Measurements from ENCODE around the gene TSPAN5. TPM values are rescaled to one million over a fixed set of nuclear protein-coding genes. Genes with fewer than 3 reads are reported as not detected.

The TSPAN5 gene
- total RNA-seq, 1 experiment from 2014 or later: 18.5 TPM

GRCh38 chr4:98599617-98600205 is 58.7 kb downstream of the TSPAN5 start:
- Mint-ChIP-seq H3K4me3 (ENCODE audit: unreplicated experiment) (no peak overlapping the region), H3K9me3 (ENCODE audit: unreplicated experiment) (peaks cover 14% of the 10 kb centered on the region), H3K4me1 (ENCODE audit: insufficient read depth, unreplicated experiment) (peaks cover 7% of the 10 kb centered on the region), H3K27ac (ENCODE audit: low read depth, unreplicated experiment) (no peak overlapping the region), H3K36me3 (ENCODE audit: insufficient read depth, unreplicated experiment) (no peaks in the 10 kb centered on the region), H3K27me3 (ENCODE audit: insufficient read depth, unreplicated experiment) (no peaks in the 10 kb centered on the region)
- intact Hi-C loops (cut with micrococcal nuclease): no loop called here
- TF ChIP-seq CTCF (IDR thresholded peaks at IDR 0.05; ENCODE audit: unreplicated experiment): no peak
- no peak for DNase-seq (ENCODE audit: unreplicated experiment)
- CTCF ChIA-PET: no interaction called here
- POLR2A ChIA-PET: no interaction called here
- BruUV-seq (replicated peaks): no TSS peak

- TF ChIP-seq CTCF (IDR thresholded peaks at IDR 0.05; ENCODE audit: unreplicated experiment): no peak
- Mint-ChIP-seq H3K27me3 (ENCODE audit: insufficient read depth, unreplicated experiment) (no peaks in the 10 kb centered on the region), H3K9me3 (ENCODE audit: unreplicated experiment) (no peaks in the 10 kb centered on the region), H3K27ac (ENCODE audit: low read depth, unreplicated experiment) (no peak overlapping the region), H3K36me3 (ENCODE audit: insufficient read depth, unreplicated experiment) (no peaks in the 10 kb centered on the region), H3K4me3 (ENCODE audit: unreplicated experiment) (no peak overlapping the region), H3K4me1 (ENCODE audit: insufficient read depth, unreplicated experiment) (peaks cover 7% of the 10 kb centered on the region)
- DNase-seq (ENCODE audit: unreplicated experiment): no peak
- intact Hi-C loops (cut with micrococcal nuclease): no loop called here
- no TSS peak for BruUV-seq (replicated peaks)
- ChIA-PET POLR2A (no interaction called here), CTCF (no interaction called here)
Observed at GRCh38 chr4:98586962-98587354, 71.5 kb downstream of the TSPAN5 start.

- Mint-ChIP-seq H3K27ac (ENCODE audit: low read depth, unreplicated experiment) (no peak overlapping the region), H3K4me3 (ENCODE audit: unreplicated experiment) (no peak overlapping the region), H3K36me3 (ENCODE audit: insufficient read depth, unreplicated experiment) (no peaks in the 10 kb centered on the region), H3K9me3 (ENCODE audit: unreplicated experiment) (no peaks in the 10 kb centered on the region), H3K4me1 (ENCODE audit: insufficient read depth, unreplicated experiment) (peaks cover 7% of the 10 kb centered on the region), H3K27me3 (ENCODE audit: insufficient read depth, unreplicated experiment) (no peaks in the 10 kb centered on the region)
- intact Hi-C loops (cut with micrococcal nuclease): no loop called here
- POLR2A ChIA-PET: no interaction called here
- DNase-seq (ENCODE audit: unreplicated experiment): no peak
- BruUV-seq (replicated peaks): no TSS peak
- CTCF ChIA-PET: no interaction called here
- TF ChIP-seq CTCF (IDR thresholded peaks at IDR 0.05; ENCODE audit: unreplicated experiment): no peak
Observed at GRCh38 chr4:98586291-98586961, 72.0 kb downstream of the TSPAN5 start.

GRCh38 chr4:98585596-98585995 is 72.8 kb downstream of the TSPAN5 start:
- CTCF ChIA-PET: no interaction called here
- H3K27ac Mint-ChIP-seq (ENCODE audit: low read depth, unreplicated experiment): no peak overlapping the region
- no peaks in the 10 kb centered on the region for H3K9me3 Mint-ChIP-seq (ENCODE audit: unreplicated experiment)
- POLR2A ChIA-PET: no interaction called here
- DNase-seq (ENCODE audit: unreplicated experiment): no peak
- BruUV-seq (replicated peaks): no TSS peak
- H3K4me3 Mint-ChIP-seq (ENCODE audit: unreplicated experiment): no peak overlapping the region
- H3K4me1 Mint-ChIP-seq (ENCODE audit: insufficient read depth, unreplicated experiment): peaks cover 7% of the 10 kb centered on the region
- no peak for TF ChIP-seq CTCF (IDR thresholded peaks at IDR 0.05; ENCODE audit: unreplicated experiment)
- H3K27me3 Mint-ChIP-seq (ENCODE audit: insufficient read depth, unreplicated experiment): no peaks in the 10 kb centered on the region
- no peaks in the 10 kb centered on the region for H3K36me3 Mint-ChIP-seq (ENCODE audit: insufficient read depth, unreplicated experiment)
- intact Hi-C loops (cut with micrococcal nuclease): no loop called here

Data from MCF 10A (cell line).